ENCODE measurements around the gene FBXO46. TPM values are rescaled to one million over a fixed set of nuclear protein-coding genes. Genes with fewer than 3 reads are reported as not detected.

FBXO46 gene
- total and polyA plus RNA-seq, 10 of the 15 experiments (the other 5 are each of a cell fraction or from before 2014, with no cell fraction given), result 2.5 to 61.5 (median 13.7) TPM

DNA sequence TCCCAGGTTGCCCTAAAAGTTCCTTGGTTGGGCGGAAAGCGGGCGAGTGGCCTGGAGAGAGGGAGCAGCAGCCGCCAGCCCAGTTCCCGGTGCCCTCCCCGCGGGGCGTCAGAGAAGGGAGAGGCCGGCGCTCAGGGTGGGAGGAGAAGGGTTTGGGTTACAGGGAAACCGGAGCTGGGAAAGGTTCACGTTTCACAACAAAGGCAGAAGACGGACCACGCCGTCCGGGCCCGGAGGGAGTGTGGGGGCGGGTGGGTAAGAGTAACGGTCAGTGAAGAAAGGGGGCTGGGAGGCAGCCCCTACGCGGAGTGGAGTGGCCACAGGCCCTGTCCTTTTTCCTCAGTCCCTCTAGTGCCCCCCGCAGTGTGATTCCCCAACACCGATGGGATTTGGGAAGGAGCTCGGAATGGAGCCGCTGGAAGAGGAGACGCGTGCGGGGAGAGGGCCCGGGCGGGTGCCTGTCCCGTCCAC is 36.7 kb upstream of the FBXO46 start:
- H2AFZ ChIP-seq (ENCODE audit: control insufficient read depth, low read depth, low read length), result no peak overlapping the region; the same call in 1 of the 2 replicates
- H4K20me1 ChIP-seq (ENCODE audit: control insufficient read depth, insufficient read depth), result no peaks in the 10 kb centered on the region
- H3K4me3 ChIP-seq, result peak overlapping the region; percentile 98
- CTCF ChIA-PET, result interaction anchor here (0.5 to 4.5 kb wide), 4 partner anchors 15 to 1538 kb away, joined by 3 to 110 read pairs (median 11); no protein-coding TSS in a partner anchor
- intact Hi-C loops (cut with micrococcal nuclease; ENCODE audit: unreplicated experiment), result loop anchor here (5.0 kb wide), 2 partner anchors 35 to 75 kb away; partner anchors contain the start of genes FBXO46, MEIOSIN, QPCTL and SNRPD2
- ATAC-seq, result no peak
- in situ Hi-C loops (cut with MboI), result no loop called here
- peak overlapping the region; percentile 75; the same call in 1 of the 2 replicates for H3K9ac ChIP-seq (ENCODE audit: control insufficient read depth, insufficient read depth, low read length)
- peak overlapping the region; percentile 77 for H3K4me2 ChIP-seq (ENCODE audit: control insufficient read depth, insufficient read depth)
- TF ChIP-seq EGR1 (IDR thresholded peaks at IDR 0.05; ENCODE audit: borderline replicate concordance in 1 of 2, low read depth in 2 of 2, low read length in 2 of 2), result peak in 1 of 2 experiments; percentile 2; a peak in 1 of 3 replicates
- TF ChIP-seq SIN3A (IDR thresholded peaks at IDR 0.05; ENCODE audit: low read depth, low read length), result no peak
- peaks cover 4% of the 10 kb centered on the region for H3K4me1 ChIP-seq (ENCODE audit: control insufficient read depth, insufficient read depth, low read length)
- 69% methylated on average over 22 of the region's 31 CpGs for WGBS (ENCODE audit: insufficient coverage, insufficient replicate concordance, low lambda C conversion rate, missing lambda C conversion rate)
- no peak for DNase-seq (ENCODE audit: low read depth, low spot score)
- FAIRE-seq, result no peak
- H3K9me3 ChIP-seq (replicated peaks; ENCODE audit: control insufficient read depth, insufficient read depth, low read length), result no peaks in the 10 kb centered on the region
- RAD21 ChIA-PET (ENCODE audit: unreplicated experiment), result interaction anchor here (3.6 kb wide), 1 partner anchor 75 kb away, joined by 41 read pairs; the partner anchor contains the start of genes QPCTL and SNRPD2
- H3K27me3 ChIP-seq (replicated peaks in 1 of 2; ENCODE audit: control insufficient read depth in 2 of 2, insufficient read depth in 2 of 2, low read length in 1 of 2), result no peaks in the 10 kb centered on the region
- no peaks in the 10 kb centered on the region for H3K36me3 ChIP-seq (ENCODE audit: control insufficient read depth in 2 of 2, insufficient read depth in 2 of 2, low read length in 1 of 2)
- H3K27ac ChIP-seq (ENCODE audit: control insufficient read depth, insufficient read depth), result no peak overlapping the region
- SMC1A ChIA-PET (ENCODE audit: uncharacterized antibody, unreplicated experiment), result no interaction called here
- POLR2A ChIA-PET, result interaction anchor here (0.7 to 2.9 kb wide), 5 partner anchors 12 to 50 kb away, joined by 3 to 24 read pairs (median 4); partner anchors contain the start of gene FBXO46
- no peaks in the 10 kb centered on the region; the same call in 1 of the 2 replicates for H3K79me2 ChIP-seq (ENCODE audit: control insufficient read depth, insufficient read depth, low read length)
- no TSS peak for BruUV-seq (replicated peaks)

DNA sequence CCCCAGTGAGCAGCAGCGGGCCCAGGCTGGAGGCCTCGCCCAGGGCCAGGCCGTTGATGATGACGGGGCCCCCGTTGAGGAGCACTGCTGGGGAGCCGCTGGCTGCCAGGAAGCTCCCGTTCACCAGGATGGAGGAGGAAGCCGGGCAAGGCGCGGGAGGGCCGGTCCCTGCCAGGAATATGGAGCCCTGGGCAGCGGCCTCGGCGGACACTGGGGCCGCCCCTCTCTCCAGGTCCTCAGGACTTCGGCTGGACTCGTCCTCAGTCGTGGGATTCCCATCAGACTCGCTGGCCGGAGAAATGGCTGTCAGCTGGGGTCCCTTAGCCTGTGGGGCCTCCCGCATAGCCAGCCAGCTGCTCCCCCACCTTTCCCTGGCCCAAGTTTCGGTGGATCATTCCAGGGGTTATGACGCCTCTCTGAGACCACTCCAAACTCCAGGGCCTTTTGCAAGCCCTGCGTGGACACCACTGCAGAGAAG is 36.2 kb upstream of the FBXO46 start:
- intact Hi-C loops (cut with micrococcal nuclease; ENCODE audit: unreplicated experiment) (loop anchor here (5.0 kb wide), 2 partner anchors 35 to 75 kb away; partner anchors contain the start of genes FBXO46, MEIOSIN, QPCTL and SNRPD2), in situ Hi-C loops (cut with MboI) (no loop called here)
- ChIA-PET SMC1A (ENCODE audit: uncharacterized antibody, unreplicated experiment) (no interaction called here), CTCF (interaction anchor here (0.5 to 4.5 kb wide), 3 partner anchors 14 to 1538 kb away, joined by 5 to 110 read pairs (median 17); no protein-coding TSS in a partner anchor), POLR2A (interaction anchor here (0.8 to 0.9 kb wide), 2 partner anchors 32 to 50 kb away, joined by 3 read pairs; no protein-coding TSS in a partner anchor), RAD21 (ENCODE audit: unreplicated experiment) (no interaction called here)
- H3K9me3 ChIP-seq (replicated peaks; ENCODE audit: control insufficient read depth, insufficient read depth, low read length), result no peaks in the 10 kb centered on the region
- 98% methylated on average over 18 of the region's 24 CpGs for WGBS (ENCODE audit: insufficient coverage, insufficient replicate concordance, low lambda C conversion rate, missing lambda C conversion rate)
- H4K20me1 ChIP-seq (ENCODE audit: control insufficient read depth, insufficient read depth), result no peaks in the 10 kb centered on the region
- H3K9ac ChIP-seq (ENCODE audit: control insufficient read depth, insufficient read depth, low read length), result no peak overlapping the region
- peak overlapping the region; percentile 77 for H3K4me2 ChIP-seq (ENCODE audit: control insufficient read depth, insufficient read depth)
- no peak for FAIRE-seq
- no peaks in the 10 kb centered on the region for H3K36me3 ChIP-seq (ENCODE audit: control insufficient read depth in 2 of 2, insufficient read depth in 2 of 2, low read length in 1 of 2)
- H3K27me3 ChIP-seq (replicated peaks in 1 of 2; ENCODE audit: control insufficient read depth in 2 of 2, insufficient read depth in 2 of 2, low read length in 1 of 2), result no peaks in the 10 kb centered on the region
- BruUV-seq (replicated peaks), result no TSS peak
- peak overlapping the region; percentile 98; the same call in 1 of the 2 replicates for H3K4me3 ChIP-seq
- H3K79me2 ChIP-seq (ENCODE audit: control insufficient read depth, insufficient read depth, low read length), result no peaks in the 10 kb centered on the region; the same call in 1 of the 2 replicates
- no peak overlapping the region for H2AFZ ChIP-seq (ENCODE audit: control insufficient read depth, low read depth, low read length)
- no peak for DNase-seq (ENCODE audit: low read depth, low spot score)
- no peak for ATAC-seq
- H3K27ac ChIP-seq (ENCODE audit: control insufficient read depth, insufficient read depth), result no peak overlapping the region
- peaks cover 4% of the 10 kb centered on the region for H3K4me1 ChIP-seq (ENCODE audit: control insufficient read depth, insufficient read depth, low read length)
- TF ChIP-seq, protein P1, sequence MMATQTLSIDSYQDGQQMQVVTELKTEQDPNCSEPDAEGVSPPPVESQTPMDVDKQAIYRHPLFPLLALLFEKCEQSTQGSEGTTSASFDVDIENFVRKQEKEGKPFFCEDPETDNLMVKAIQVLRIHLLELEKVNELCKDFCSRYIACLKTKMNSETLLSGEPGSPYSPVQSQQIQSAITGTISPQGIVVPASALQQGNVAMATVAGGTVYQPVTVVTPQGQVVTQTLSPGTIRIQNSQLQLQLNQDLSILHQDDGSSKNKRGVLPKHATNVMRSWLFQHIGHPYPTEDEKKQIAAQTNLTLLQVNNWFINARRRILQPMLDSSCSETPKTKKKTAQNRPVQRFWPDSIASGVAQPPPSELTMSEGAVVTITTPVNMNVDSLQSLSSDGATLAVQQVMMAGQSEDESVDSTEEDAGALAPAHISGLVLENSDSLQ (IDR thresholded peaks at IDR 0.05), result no peak
- TF ChIP-seq, protein P2, sequence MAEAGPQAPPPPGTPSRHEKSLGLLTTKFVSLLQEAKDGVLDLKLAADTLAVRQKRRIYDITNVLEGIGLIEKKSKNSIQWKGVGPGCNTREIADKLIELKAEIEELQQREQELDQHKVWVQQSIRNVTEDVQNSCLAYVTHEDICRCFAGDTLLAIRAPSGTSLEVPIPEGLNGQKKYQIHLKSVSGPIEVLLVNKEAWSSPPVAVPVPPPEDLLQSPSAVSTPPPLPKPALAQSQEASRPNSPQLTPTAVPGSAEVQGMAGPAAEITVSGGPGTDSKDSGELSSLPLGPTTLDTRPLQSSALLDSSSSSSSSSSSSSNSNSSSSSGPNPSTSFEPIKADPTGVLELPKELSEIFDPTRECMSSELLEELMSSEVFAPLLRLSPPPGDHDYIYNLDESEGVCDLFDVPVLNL (IDR thresholded peaks at IDR 0.05; ENCODE audit: low read depth, low read length), result no peak
- TF ChIP-seq POLR2AphosphoS5 (IDR thresholded peaks at IDR 0.05; ENCODE audit: low read length), result no peak
- no peak for TF ChIP-seq IKZF1 (conservative IDR thresholded peaks at IDR 0.05)
- no peak for TF ChIP-seq SRF (IDR thresholded peaks at IDR 0.05; ENCODE audit: low read depth in 2 of 2, low read length in 2 of 2)
- TF ChIP-seq CEBPB (IDR thresholded peaks at IDR 0.05; ENCODE audit: borderline replicate concordance in 1 of 2, low read depth in 2 of 2, low read length in 2 of 2), result no peak
- no peak for TF ChIP-seq PAX8 (IDR thresholded peaks at IDR 0.05)
- no peak for TF ChIP-seq NR2C1 (IDR thresholded peaks at IDR 0.05)
- no peak for TF ChIP-seq SMC3 (IDR thresholded peaks at IDR 0.05; ENCODE audit: borderline replicate concordance, low read length)
- TF ChIP-seq NFYA (IDR thresholded peaks at IDR 0.05; ENCODE audit: borderline replicate concordance, low read depth, low read length), result no peak
- TF ChIP-seq STAT1 (conservative IDR thresholded peaks at IDR 0.05), result no peak
- TF ChIP-seq CHD1 (IDR thresholded peaks at IDR 0.05; ENCODE audit: low read depth, low read length), result no peak
- TF ChIP-seq FOXK2 (IDR thresholded peaks at IDR 0.05), result no peak
